ENCODE measurements around the gene GNAO1.

GNAO1 gene

DNA sequence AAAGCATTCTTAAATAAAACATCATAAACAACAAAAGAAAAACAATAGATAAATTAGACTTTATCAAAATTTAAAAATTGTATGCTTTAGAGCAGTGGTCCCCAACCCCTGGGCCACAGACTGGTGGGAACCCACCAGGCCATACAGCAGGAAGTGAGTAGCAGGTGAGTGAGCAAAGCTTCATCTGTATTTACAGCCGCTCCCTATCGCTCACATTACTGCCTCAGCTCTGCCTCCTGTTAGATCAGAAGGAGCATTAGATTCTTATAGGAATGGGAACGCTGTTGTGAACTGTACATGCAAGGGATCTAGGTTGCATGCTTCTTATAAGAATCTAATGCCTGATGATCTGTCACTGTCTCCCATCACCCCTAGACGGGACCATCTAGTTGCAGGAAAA lies 51.5 kb downstream of the GNAO1 start:
- DNase-seq (ENCODE audit: low spot score): no peak
- in situ Hi-C loops (cut with MboI; ENCODE audit: low sequenced_read_pairs, unreplicated experiment): no loop called here

DNA sequence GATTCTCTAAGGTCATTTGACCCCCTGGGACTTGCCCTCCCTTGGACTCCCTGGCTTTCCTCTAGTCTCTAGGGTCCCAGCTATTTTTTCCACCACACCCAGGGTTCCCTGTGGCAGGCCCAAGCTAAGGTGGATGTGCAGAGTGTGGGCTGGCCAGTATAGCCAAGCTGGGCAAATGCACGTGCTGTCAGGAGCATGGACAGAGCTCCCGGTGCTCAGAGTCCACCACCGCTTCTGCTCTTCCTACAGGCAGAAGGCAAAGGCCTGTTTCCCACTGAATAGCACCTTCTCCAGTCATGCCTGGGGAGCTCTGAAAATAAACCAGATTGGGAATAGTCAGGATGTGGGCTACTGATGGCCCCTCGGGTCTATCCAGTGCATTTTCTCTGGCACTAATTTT lies 53.3 kb downstream of the GNAO1 start:
- TF ChIP-seq, protein P1, sequence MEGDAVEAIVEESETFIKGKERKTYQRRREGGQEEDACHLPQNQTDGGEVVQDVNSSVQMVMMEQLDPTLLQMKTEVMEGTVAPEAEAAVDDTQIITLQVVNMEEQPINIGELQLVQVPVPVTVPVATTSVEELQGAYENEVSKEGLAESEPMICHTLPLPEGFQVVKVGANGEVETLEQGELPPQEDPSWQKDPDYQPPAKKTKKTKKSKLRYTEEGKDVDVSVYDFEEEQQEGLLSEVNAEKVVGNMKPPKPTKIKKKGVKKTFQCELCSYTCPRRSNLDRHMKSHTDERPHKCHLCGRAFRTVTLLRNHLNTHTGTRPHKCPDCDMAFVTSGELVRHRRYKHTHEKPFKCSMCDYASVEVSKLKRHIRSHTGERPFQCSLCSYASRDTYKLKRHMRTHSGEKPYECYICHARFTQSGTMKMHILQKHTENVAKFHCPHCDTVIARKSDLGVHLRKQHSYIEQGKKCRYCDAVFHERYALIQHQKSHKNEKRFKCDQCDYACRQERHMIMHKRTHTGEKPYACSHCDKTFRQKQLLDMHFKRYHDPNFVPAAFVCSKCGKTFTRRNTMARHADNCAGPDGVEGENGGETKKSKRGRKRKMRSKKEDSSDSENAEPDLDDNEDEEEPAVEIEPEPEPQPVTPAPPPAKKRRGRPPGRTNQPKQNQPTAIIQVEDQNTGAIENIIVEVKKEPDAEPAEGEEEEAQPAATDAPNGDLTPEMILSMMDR (IDR thresholded peaks at IDR 0.05; ENCODE audit: borderline replicate concordance, control extremely low read depth, extremely low read depth, insufficient read depth, missing control alignments): no peak
- in situ Hi-C loops (cut with MboI; ENCODE audit: low sequenced_read_pairs, unreplicated experiment): no loop called here
- no peak for DNase-seq (ENCODE audit: low spot score)

More for the DNA sequence above, 51.5 kb downstream of the GNAO1 start:
- TF ChIP-seq, protein P1 (IDR thresholded peaks at IDR 0.05; ENCODE audit: borderline replicate concordance, control extremely low read depth, extremely low read depth, insufficient read depth, missing control alignments): no peak

DNA sequence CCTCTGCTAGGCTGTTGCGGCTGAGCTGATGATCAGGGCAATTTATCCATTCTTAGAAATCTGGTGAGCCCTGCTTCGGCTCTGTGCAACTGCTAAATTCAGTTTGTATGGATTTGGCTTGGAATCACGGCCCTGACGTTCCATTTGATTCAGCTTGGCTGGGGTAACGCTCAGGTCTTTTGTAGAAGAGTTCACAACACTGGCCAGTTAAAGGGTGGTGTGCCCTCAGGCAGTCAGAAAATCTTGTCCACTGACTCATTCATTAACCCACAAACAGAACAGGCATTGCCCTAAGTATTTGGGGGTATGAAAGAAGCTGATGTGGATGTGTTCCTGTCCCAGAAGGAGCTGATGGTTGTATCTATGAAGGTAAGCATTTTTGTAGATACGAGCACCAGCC lies 53.9 kb downstream of the GNAO1 start:
- no peak for DNase-seq (ENCODE audit: low spot score)
- in situ Hi-C loops (cut with MboI; ENCODE audit: low sequenced_read_pairs, unreplicated experiment): no loop called here
- TF ChIP-seq, protein P1 (IDR thresholded peaks at IDR 0.05; ENCODE audit: borderline replicate concordance, control extremely low read depth, extremely low read depth, insufficient read depth, missing control alignments): no peak

DNA sequence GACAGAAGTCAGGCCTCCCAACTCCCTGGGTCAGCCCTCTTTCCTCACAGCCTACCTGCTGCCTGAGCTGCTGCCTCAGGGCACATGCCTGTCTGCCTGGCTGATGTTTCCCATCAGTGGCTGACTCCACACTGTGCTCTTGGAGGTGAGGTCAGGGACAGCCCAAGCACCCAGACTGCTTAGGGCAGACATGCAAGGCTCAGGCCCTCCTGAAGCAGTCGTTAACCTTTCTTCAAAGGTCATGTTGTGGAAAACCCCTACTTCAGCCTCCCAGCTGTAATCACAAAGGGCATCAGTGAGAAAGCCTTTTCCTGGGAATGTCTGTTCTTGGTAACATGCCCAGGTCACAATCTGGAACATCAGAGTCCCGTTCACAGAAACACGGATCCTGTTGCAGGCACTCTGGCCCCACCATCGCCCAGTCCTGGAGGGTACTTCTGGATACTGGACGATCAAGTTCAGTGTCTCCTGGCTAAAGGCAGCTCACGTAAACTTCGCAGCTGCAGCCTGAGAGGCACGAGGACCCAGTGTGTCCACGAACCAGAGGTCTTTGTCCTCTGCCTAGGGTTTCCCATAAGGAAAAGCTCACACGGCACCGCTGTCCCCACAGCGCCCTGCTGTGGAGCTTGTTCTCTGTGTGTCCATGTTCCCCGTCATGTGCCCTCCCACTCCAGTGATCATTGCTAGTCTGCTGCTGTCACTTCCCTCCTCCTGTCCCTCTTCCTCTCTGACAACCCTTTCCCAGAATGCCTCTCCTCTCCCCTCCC lies 54.9 kb downstream of the GNAO1 start:
- TF ChIP-seq, protein P1 (IDR thresholded peaks at IDR 0.05; ENCODE audit: borderline replicate concordance, control extremely low read depth, extremely low read depth, insufficient read depth, missing control alignments): no peak
- in situ Hi-C loops (cut with MboI; ENCODE audit: low sequenced_read_pairs, unreplicated experiment): no loop called here
- no peak for DNase-seq (ENCODE audit: low spot score)

DNA sequence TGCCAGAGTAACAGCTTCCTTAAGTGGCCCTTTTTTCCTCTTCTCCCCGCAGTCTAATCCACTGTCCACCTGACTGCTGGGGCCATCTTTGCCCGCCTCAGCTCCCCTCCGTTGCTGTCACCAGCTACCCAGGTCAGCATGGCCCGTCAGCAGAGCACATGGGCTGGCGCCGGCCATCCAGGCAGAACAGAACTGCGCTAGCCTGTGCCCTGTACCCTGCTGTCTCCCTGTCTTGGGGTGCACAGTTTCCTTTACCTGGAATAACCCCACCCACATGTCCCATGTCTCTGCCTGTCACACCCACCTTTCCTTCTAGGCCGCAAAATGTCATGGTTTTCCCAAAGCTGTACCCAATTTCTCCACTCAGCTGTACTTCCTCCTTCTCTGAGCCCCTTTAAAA lies 55.7 kb downstream of the GNAO1 start:
- in situ Hi-C loops (cut with MboI; ENCODE audit: low sequenced_read_pairs, unreplicated experiment): no loop called here
- no peak for DNase-seq (ENCODE audit: low spot score)
- TF ChIP-seq, protein P1 (IDR thresholded peaks at IDR 0.05; ENCODE audit: borderline replicate concordance, control extremely low read depth, extremely low read depth, insufficient read depth, missing control alignments): no peak

DNA sequence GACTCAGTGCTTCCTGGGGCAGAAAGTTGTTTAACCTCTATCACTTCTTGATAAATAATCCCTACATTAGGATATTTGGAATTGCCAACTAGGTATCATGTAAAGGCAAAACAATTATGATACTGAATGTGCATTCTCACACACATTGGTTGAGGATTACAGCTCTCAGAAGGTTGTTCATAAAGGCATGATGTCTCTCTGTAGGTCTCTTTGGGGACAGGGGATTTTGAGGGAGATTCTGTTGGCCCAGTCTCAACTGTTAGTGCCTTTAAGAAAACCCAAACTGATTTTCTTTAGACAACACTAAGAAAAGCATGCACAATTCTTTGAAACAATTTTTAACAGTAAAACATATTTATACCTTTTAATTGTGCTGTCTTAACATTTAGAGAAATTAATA lies 56.5 kb downstream of the GNAO1 start:
- in situ Hi-C loops (cut with MboI; ENCODE audit: low sequenced_read_pairs, unreplicated experiment): no loop called here
- DNase-seq (ENCODE audit: low spot score): no peak
- TF ChIP-seq, protein P1 (IDR thresholded peaks at IDR 0.05; ENCODE audit: borderline replicate concordance, control extremely low read depth, extremely low read depth, insufficient read depth, missing control alignments): no peak

Data from GM13976 (cell line).